IMR-90 (cell line): ENCODE measurements around the gene AXIN1. TPM values are rescaled to one million over a fixed set of nuclear protein-coding genes. Genes with fewer than 3 reads are reported as not detected.

Source experiments
- ATAC-seq: fragments of 200-7000 bp; cut with Tn5 transposase; 2 replicates; pipeline ENCODE4 v1.9.1; 2020; ENCODE audit warnings: low read depth, mild to moderate bottlenecking, moderate library complexity
- BruUV-seq: library from RNA; stranded (reverse); fragments of 400-500 nt; replicated peaks from 2 replicates; lab custom pipeline; 2021; lab: Mats Ljungman, UMichigan
- CTCF ChIA-PET: fragments of 300-600 bp; formaldehyde crosslinking; extraction: SDS; loops from one replicate; lab custom pipeline; 2021; ENCODE audit warnings: antibody characterized with exemption; lab: Yijun Ruan, JAX
- POLR2A ChIA-PET: fragments of 300-600 bp; sonication (Branson Sonifier 250); formaldehyde crosslinking; loops from one replicate; lab custom pipeline; 2022; ENCODE audit warnings: antibody characterized with exemption; ENCODE audit not compliant: unreplicated experiment; lab: Charles Lee
- DNase-seq: peaks from one replicate; pipeline ENCODE4 v3.0.0; 2013
- H2AFZ ChIP-seq: replicated peaks from 2 replicates; pipeline ENCODE3; 2013; ENCODE audit warnings: low read length, mild to moderate bottlenecking; ENCODE audit not compliant: poor library complexity
- H2AK5ac ChIP-seq: 2 replicates; pipeline ENCODE4 v1.6.1; 2013; ENCODE audit warnings: low read depth, low read length, inconsistent platforms
- H2AK9ac ChIP-seq: replicated peaks from 2 replicates; pipeline ENCODE3; 2013; ENCODE audit warnings: mild to moderate bottlenecking, low read depth, low read length, moderate library complexity; ENCODE audit not compliant: poor library complexity
- H2BK120ac ChIP-seq: 2 replicates; pipeline ENCODE4 v1.6.1; 2013; ENCODE audit warnings: low read depth, low read length, inconsistent platforms
- H2BK15ac ChIP-seq: 3 replicates; pipeline ENCODE4 v1.6.1; 2013; ENCODE audit warnings: low read depth, low read length, inconsistent platforms
- H2BK20ac ChIP-seq: 2 replicates; pipeline ENCODE4 v1.6.1; 2013; ENCODE audit warnings: low read depth, mild to moderate bottlenecking, inconsistent platforms, low read length, moderate library complexity
- H2BK5ac ChIP-seq: 2 replicates; pipeline ENCODE4 v1.6.1; 2013; ENCODE audit warnings: mild to moderate bottlenecking, low read depth, low read length, inconsistent platforms; ENCODE audit not compliant: poor library complexity, severe bottlenecking
- H3K14ac ChIP-seq: replicated peaks from 2 replicates; pipeline ENCODE4 v1.6.1; 2013; ENCODE audit warnings: low read depth, low read length, inconsistent platforms
- H3K18ac ChIP-seq: 2 replicates; pipeline ENCODE4 v1.6.1; 2013; ENCODE audit warnings: low read depth, low read length, control low read depth
- H3K23ac ChIP-seq: 2 replicates; pipeline ENCODE4 v1.6.1; 2013; ENCODE audit warnings: low read depth, low read length, inconsistent platforms
- H3K27ac ChIP-seq: 2 replicates; pipeline ENCODE4 v1.5.1; 2013; ENCODE audit warnings: mild to moderate bottlenecking, control low read depth, low read length; ENCODE audit not compliant: insufficient read depth
- H3K27me3 ChIP-seq: 2 replicates; pipeline ENCODE4 v1.6.1; 2013; ENCODE audit warnings: low read length; ENCODE audit not compliant: control insufficient read depth, insufficient read depth
- H3K36me3 ChIP-seq: 2 replicates; pipeline ENCODE4 v1.6.1; 2013; ENCODE audit warnings: low read length, mixed read lengths; ENCODE audit not compliant: control insufficient read depth, insufficient read depth
- H3K4ac ChIP-seq: 2 replicates; pipeline ENCODE4 v1.6.1; 2013; ENCODE audit warnings: low read depth, low read length, inconsistent platforms
- H3K4me1 ChIP-seq: 2 replicates; pipeline ENCODE4 v1.6.1; 2013; ENCODE audit warnings: low read length, mixed read lengths; ENCODE audit not compliant: control insufficient read depth, insufficient read depth
- H3K4me2 ChIP-seq: 2 replicates; pipeline ENCODE4 v1.6.1; 2013; ENCODE audit warnings: low read depth, mild to moderate bottlenecking, control low read depth, low read length, moderate library complexity
- H3K4me3 ChIP-seq: 2 replicates; pipeline ENCODE4 v1.5.1; 2013; ENCODE audit warnings: low read depth, mild to moderate bottlenecking, control low read depth, low read length, moderate library complexity; ENCODE audit not compliant: insufficient read depth
- H3K56ac ChIP-seq: 2 replicates; pipeline ENCODE4 v1.6.1; 2013; ENCODE audit warnings: low read length, inconsistent platforms; ENCODE audit not compliant: insufficient read depth; ENCODE audit errors: extremely low read depth
- H3K79me1 ChIP-seq, 2 experiments: 2 replicates each; pipeline ENCODE4 v1.6.1; 2013; ENCODE audit warnings: low read length in 2 of 2, inconsistent platforms in 1 of 2, low read depth in 1 of 2
- H3K9ac ChIP-seq: 2 replicates; pipeline ENCODE4 v1.6.1; 2013; ENCODE audit warnings: low read depth, low read length, control low read depth
- H3K9me1 ChIP-seq: 2 replicates; pipeline ENCODE4 v1.6.1; 2013; ENCODE audit warnings: low read length, inconsistent platforms; ENCODE audit not compliant: insufficient read depth
- H3K9me3 ChIP-seq: 2 replicates; pipeline ENCODE4 v1.6.1; 2013; ENCODE audit warnings: low read length; ENCODE audit not compliant: control insufficient read depth, insufficient read depth
- H4K20me1 ChIP-seq: 2 replicates; pipeline ENCODE4 v1.6.1; 2013; ENCODE audit warnings: low read length, inconsistent platforms; ENCODE audit not compliant: insufficient read depth
- H4K5ac ChIP-seq: 2 replicates; pipeline ENCODE4 v1.6.1; 2013; ENCODE audit warnings: mild to moderate bottlenecking, low read depth, low read length, control low read depth
- H4K8ac ChIP-seq, 2 experiments: 2 replicates each; pipeline ENCODE4 v1.6.1; 2013; ENCODE audit warnings: low read depth in 2 of 2, low read length in 2 of 2, control low read depth in 1 of 2, inconsistent platforms in 1 of 2
- H4K91ac ChIP-seq: 2 replicates; pipeline ENCODE4 v1.6.1; 2013; ENCODE audit warnings: low read depth, low read length, inconsistent platforms; ENCODE audit not compliant: insufficient read depth
- BHLHE40 ChIP-seq: fragments of 150-350 bp; IDR thresholded peaks from 2 replicates; pipeline ENCODE4 v1.6.1; 2016; ENCODE audit warnings: mild to moderate bottlenecking, low read depth, low read length
- CHD1 ChIP-seq: IDR thresholded peaks from 2 replicates; pipeline ENCODE4 v1.6.1; 2012; ENCODE audit warnings: low read depth, low read length, improper control_type of control experiment
- MAFK ChIP-seq: IDR thresholded peaks from 2 replicates; pipeline ENCODE4 v1.6.1; 2012; ENCODE audit warnings: low read depth, low read length, improper control_type of control experiment
- MXI1 ChIP-seq: IDR thresholded peaks from 2 replicates; pipeline ENCODE4 v1.6.1; 2012; ENCODE audit warnings: low read depth, mild to moderate bottlenecking, low read length, moderate library complexity, borderline replicate concordance
- NFE2L2 ChIP-seq: fragments of 150-350 bp; IDR thresholded peaks from 2 replicates; pipeline ENCODE4 v1.6.1; 2016; ENCODE audit warnings: low read depth, mild to moderate bottlenecking, low read length
- POLR2A ChIP-seq: IDR thresholded peaks from 2 replicates; pipeline ENCODE4 v1.6.1; 2012; ENCODE audit warnings: mild to moderate bottlenecking, low read depth, low read length
- RAD21 ChIP-seq: IDR thresholded peaks from 2 replicates; pipeline ENCODE4 v1.6.1; 2012; ENCODE audit warnings: low read length, improper control_type of control experiment
- RCOR1 ChIP-seq: IDR thresholded peaks from 2 replicates; pipeline ENCODE4 v1.6.1; 2012; ENCODE audit warnings: mild to moderate bottlenecking, low read length, improper control_type of control experiment; ENCODE audit not compliant: insufficient replicate concordance
- RFX5 ChIP-seq: IDR thresholded peaks from 2 replicates; pipeline ENCODE4 v1.8.0; 2012; ENCODE audit warnings: low read depth, mild to moderate bottlenecking, low read length, moderate library complexity
- SMC3 ChIP-seq: fragments of 150-350 bp; IDR thresholded peaks from 2 replicates; pipeline ENCODE4 v1.6.1; 2016; ENCODE audit warnings: low read depth, mild to moderate bottlenecking, antibody characterized with exemption, low read length, moderate library complexity
- WGBS, 2 experiments: methylation state at CpG; one replicate each; pipeline versions ENCODE4 v1.1.5 to v1.1.7; 2013; ENCODE audit warnings: missing lambda C conversion rate in 2 of 2; ENCODE audit not compliant: insufficient read length in 1 of 2; ENCODE audit errors: extremely low coverage in 2 of 2; 5-methylcytosine and 5-hydroxymethylcytosine counted together
- dilution Hi-C: fragments of 300-500 bp; cut with HindIII; formaldehyde crosslinking; loops from one replicate; pipeline ENCODE4 v1.14.3; 2018; ENCODE audit warnings: low sequenced_read_pairs; ENCODE audit not compliant: unreplicated experiment
- in situ Hi-C: fragments of 300-500 bp; cut with MboI; formaldehyde crosslinking; loops from 3 replicates; pipeline ENCODE4 v1.14.3; 2019; ENCODE audit warnings: low sequenced_read_pairs, inconsistent platforms, mixed read lengths
- intact Hi-C: fragments of 100-400 bp; cut with micrococcal nuclease; formaldehyde crosslinking; loops from 2 replicates; pipeline ENCODE4 v1.10.0; 2022
- polyA plus RNA-seq, 3 experiments: library from polyadenylated mRNA; depleted of rRNA; stranded (reverse); fragments of >200 nt; gene quantifications; 2 replicates each; pipeline ENCODE4 v1.2.3, GENCODE V29; 2012; ENCODE audit warnings: low replicate concordance in 1 of 3
- total RNA-seq: library from RNA; depleted of rRNA; stranded (reverse); fragments of >200 nt; gene quantifications from 2 replicates; pipeline ENCODE4 v1.2.3, GENCODE V29; 2012
- TF ChIP-seq, protein P1 (sequence below): conservative IDR thresholded peaks from 2 replicates; pipeline ENCODE4 v1.5.1; 2012; ENCODE audit warnings: mild to moderate bottlenecking, low read depth, low read length, improper control_type of control experiment
- TF ChIP-seq, protein P2 (sequence below): fragments of 150-350 bp; IDR thresholded peaks from 2 replicates; pipeline ENCODE4 v1.6.1; 2017; ENCODE audit warnings: mild to moderate bottlenecking, antibody characterized with exemption, low read length, low read depth

The AXIN1 gene
- total and polyA plus RNA-seq, 2 of the 4 experiments (the other 2 are of a cell fraction): 10.9 to 14.2 TPM

DNA sequence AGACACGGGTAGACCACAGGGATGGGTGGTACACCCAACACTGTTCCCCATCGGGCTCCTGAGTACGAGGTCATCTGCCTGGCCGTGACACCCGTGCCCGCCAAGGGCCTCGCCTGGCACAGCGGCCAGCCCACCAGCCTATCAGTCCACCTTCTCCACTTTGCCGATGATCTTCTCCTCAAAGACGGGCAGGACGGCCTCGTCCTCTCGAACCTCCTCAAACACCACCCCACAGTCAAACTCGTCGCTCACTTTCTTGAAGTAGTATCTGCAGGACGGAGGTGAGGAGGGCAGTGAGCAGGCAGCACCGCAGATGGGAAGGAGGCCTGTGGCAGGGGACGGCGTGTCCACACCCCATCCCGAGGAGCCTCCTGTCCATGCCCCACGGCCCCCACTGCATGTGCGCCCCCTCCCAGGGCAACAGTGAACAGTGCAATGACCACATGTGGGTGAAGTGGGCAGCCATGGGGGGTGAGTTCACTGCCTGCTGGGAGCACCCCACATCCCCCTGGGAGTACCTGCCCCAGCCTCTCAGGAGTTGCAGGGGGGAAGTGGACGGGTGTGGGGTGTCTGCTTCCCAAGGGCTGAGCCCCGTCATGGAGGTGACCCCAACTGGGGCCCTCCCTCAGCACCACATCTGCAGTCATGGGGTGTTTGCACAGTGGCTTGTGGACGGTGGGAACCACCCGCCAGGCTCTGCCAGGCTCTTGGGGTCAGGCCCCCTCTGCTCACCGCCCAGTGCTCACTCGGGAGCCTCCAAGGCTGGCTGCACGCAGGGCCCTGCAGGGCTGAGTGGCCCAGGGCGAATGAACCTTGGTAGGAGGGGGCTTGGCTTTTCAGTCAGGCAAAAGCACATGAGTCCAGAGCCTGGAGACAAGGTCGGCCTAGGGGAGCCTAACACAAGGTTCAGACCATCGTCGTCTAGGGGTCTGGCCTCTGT lies 64.3 kb downstream of the AXIN1 start:
- Histone ChIP-seq H2AFZ (no peak overlapping the region), H4K8ac (no peak overlapping the region), H3K27me3 (no peaks in the 10 kb centered on the region)

More for the DNA sequence above, 64.3 kb downstream of the AXIN1 start:
- no TSS peak for BruUV-seq
- DNase-seq (no peak), ATAC-seq (no peak)
- H3K14ac ChIP-seq: no peak overlapping the region
- WGBS, 2 experiments: 98% methylated on average over 10 of the region's 33 CpGs; no CpG with 5 or more reads in 1 of the 2 experiments
- H3K56ac ChIP-seq: no peak overlapping the region
- H2BK20ac ChIP-seq: no peak overlapping the region
- no peak overlapping the region for H2BK120ac ChIP-seq
- in situ Hi-C loops: no loop called here
- dilution Hi-C loops: no loop called here
- no peak for TF ChIP-seq RCOR1
- no peak for TF ChIP-seq MAFK
- TF ChIP-seq RFX5: no peak
- no peak for TF ChIP-seq BHLHE40
- TF ChIP-seq, protein P1, sequence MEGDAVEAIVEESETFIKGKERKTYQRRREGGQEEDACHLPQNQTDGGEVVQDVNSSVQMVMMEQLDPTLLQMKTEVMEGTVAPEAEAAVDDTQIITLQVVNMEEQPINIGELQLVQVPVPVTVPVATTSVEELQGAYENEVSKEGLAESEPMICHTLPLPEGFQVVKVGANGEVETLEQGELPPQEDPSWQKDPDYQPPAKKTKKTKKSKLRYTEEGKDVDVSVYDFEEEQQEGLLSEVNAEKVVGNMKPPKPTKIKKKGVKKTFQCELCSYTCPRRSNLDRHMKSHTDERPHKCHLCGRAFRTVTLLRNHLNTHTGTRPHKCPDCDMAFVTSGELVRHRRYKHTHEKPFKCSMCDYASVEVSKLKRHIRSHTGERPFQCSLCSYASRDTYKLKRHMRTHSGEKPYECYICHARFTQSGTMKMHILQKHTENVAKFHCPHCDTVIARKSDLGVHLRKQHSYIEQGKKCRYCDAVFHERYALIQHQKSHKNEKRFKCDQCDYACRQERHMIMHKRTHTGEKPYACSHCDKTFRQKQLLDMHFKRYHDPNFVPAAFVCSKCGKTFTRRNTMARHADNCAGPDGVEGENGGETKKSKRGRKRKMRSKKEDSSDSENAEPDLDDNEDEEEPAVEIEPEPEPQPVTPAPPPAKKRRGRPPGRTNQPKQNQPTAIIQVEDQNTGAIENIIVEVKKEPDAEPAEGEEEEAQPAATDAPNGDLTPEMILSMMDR: no peak
- TF ChIP-seq, protein P2, sequence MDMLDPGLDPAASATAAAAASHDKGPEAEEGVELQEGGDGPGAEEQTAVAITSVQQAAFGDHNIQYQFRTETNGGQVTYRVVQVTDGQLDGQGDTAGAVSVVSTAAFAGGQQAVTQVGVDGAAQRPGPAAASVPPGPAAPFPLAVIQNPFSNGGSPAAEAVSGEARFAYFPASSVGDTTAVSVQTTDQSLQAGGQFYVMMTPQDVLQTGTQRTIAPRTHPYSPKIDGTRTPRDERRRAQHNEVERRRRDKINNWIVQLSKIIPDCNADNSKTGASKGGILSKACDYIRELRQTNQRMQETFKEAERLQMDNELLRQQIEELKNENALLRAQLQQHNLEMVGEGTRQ: no peak
- TF ChIP-seq SMC3: no peak
- TF ChIP-seq RAD21: no peak
- TF ChIP-seq CHD1: no peak
- no peak for TF ChIP-seq MXI1
- no peak for TF ChIP-seq POLR2A
- no peak for TF ChIP-seq NFE2L2
- no peak overlapping the region for H2AK5ac ChIP-seq
- no peak overlapping the region for H4K91ac ChIP-seq
- H3K9ac ChIP-seq: no peak overlapping the region
- no peak overlapping the region for H4K5ac ChIP-seq
- H3K79me1 ChIP-seq: no peaks in the 10 kb centered on the region
- H2BK15ac ChIP-seq: no peak overlapping the region
- H3K18ac ChIP-seq: no peak overlapping the region
- no peak overlapping the region for H3K4me3 ChIP-seq
- no peak overlapping the region for H3K23ac ChIP-seq
- no peak overlapping the region for H2BK5ac ChIP-seq
- no peaks in the 10 kb centered on the region for H3K9me3 ChIP-seq
- no peak overlapping the region for H3K4me2 ChIP-seq
- H2AK9ac ChIP-seq: no peak overlapping the region
- no peaks in the 10 kb centered on the region for H3K9me1 ChIP-seq
- no peaks in the 10 kb centered on the region for H4K20me1 ChIP-seq
- CTCF ChIA-PET: no interaction called here
- no peak overlapping the region for H3K27ac ChIP-seq
- H3K4me1 ChIP-seq: no peaks in the 10 kb centered on the region
- H3K36me3 ChIP-seq: peaks cover 42% of the 10 kb centered on the region; the same call in 1 of the 2 replicates
- POLR2A ChIA-PET: no interaction called here
- H3K4ac ChIP-seq: no peak overlapping the region
- intact Hi-C loops: no loop called here
